Natural killer cell (primary cell): ENCODE data around the gene EEF1E1. TPM values are rescaled to one million over a fixed set of nuclear protein-coding genes. Genes with fewer than 3 reads are reported as not detected.

Source experiments
- ATAC-seq, 3 donors: fragments of 150-1000 bp in 2 of 3; fragments of 200-7000 bp in 1 of 3; cut with Tn5 transposase; 1 replicate in 1 of 3; 2 replicates in 2 of 3; pipeline ENCODE4 v1.10.0; 2021; ENCODE audit warnings: mild to moderate bottlenecking in 2 of 3, moderate library complexity in 2 of 3
- DNase-seq, 2 donors: peaks; one replicate each; pipeline versions ENCODE4 v3.0.0 to v3.0.0-alpha.2; 2013 to 2021; ENCODE audit warnings: mixed read lengths in 1 of 2
- H3K27ac ChIP-seq: one replicate; pipeline ENCODE4 v1.5.1; 2013; ENCODE audit warnings: mild to moderate bottlenecking, low read length
- H3K27me3 ChIP-seq: one replicate; pipeline ENCODE4 v1.6.1; 2013; ENCODE audit warnings: low read length; ENCODE audit not compliant: control insufficient read depth, insufficient read depth
- H3K36me3 ChIP-seq: one replicate; pipeline ENCODE4 v1.6.1; 2013; ENCODE audit warnings: low read length; ENCODE audit not compliant: control insufficient read depth, insufficient read depth
- H3K4me1 ChIP-seq: one replicate; pipeline ENCODE4 v1.6.1; 2013; ENCODE audit warnings: low read length; ENCODE audit not compliant: control insufficient read depth, insufficient read depth
- H3K4me3 ChIP-seq: one replicate; pipeline ENCODE4 v1.5.1; 2013; ENCODE audit warnings: low read length
- H3K9me3 ChIP-seq: one replicate; pipeline ENCODE4 v1.6.1; 2013; ENCODE audit warnings: low read length; ENCODE audit not compliant: control insufficient read depth, insufficient read depth
- H3K27ac Mint-ChIP-seq, 2 donors: one replicate each; pipeline ENCODE4 v1.8.0; 2022; ENCODE audit warnings: mild to moderate bottlenecking in 2 of 2, mixed read lengths in 2 of 2, moderate library complexity in 1 of 2
- H3K27me3 Mint-ChIP-seq, 2 donors: one replicate each; pipeline ENCODE4 v1.8.0; 2022; ENCODE audit warnings: low read depth in 2 of 2, mixed read lengths in 2 of 2
- H3K36me3 Mint-ChIP-seq: one replicate; pipeline ENCODE4 v1.8.0; 2022; ENCODE audit warnings: mixed read lengths
- H3K4me1 Mint-ChIP-seq, 2 donors: one replicate each; pipeline ENCODE4 v1.8.0; 2022; ENCODE audit warnings: mixed read lengths in 2 of 2
- H3K4me3 Mint-ChIP-seq: one replicate; pipeline ENCODE4 v1.8.0; 2022; ENCODE audit warnings: mild to moderate bottlenecking, moderate library complexity, mixed read lengths
- H3K9me3 Mint-ChIP-seq, 2 donors: one replicate each; pipeline ENCODE4 v1.8.0; 2022; ENCODE audit warnings: mixed read lengths in 2 of 2
- WGBS: methylation state at CpG from one replicate; pipeline ENCODE4 v1.1.7; 2013; ENCODE audit warnings: missing lambda C conversion rate; ENCODE audit not compliant: insufficient coverage; 5-methylcytosine and 5-hydroxymethylcytosine counted together
- intact Hi-C: fragments of 100-400 bp; cut with micrococcal nuclease; formaldehyde crosslinking; loops from one replicate; pipeline ENCODE4 v1.14.2; 2022
- total RNA-seq, 4 donors: library from RNA; stranded (reverse); fragments of 120-200 nt in 1 of 4; gene quantifications; one replicate each; pipeline versions ENCODE4 v1.2.3 to v1.2.4, GENCODE V29; 2013 to 2022
- TF ChIP-seq, protein P1 (sequence below): fragments of 200-600 bp; IDR thresholded peaks from one replicate; pipeline ENCODE4 v1.8.0; 2022; ENCODE audit warnings: antibody characterized with exemption

EEF1E1 gene
- total RNA-seq, 3 donors from 2014 or later (not counting 1 experiment from before 2014, with no cell fraction given): 9.6 to 13.8 (median 10.2) TPM

DNA sequence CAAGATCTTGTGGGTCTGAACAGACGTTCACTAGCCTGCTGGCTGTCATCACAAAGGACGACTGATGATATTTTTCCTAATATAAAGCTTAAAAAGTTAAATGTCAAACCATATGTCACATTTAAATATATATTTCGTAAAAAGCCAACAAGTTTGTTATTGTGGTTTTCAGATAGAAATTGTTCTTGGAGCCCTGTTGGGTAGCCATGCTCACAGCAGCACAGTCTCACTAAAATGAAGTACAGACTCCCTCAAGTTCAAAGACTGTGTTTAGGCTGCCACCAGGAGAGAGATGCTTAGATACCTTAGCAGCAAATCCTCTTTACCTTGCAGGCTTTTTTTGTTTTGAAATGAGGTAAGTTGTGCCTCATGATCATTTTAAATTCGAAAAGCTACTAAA lies 17.8 kb downstream of the EEF1E1 start:
- WGBS: 67% methylated on average over 2 of the region's 4 CpGs
- Mint-ChIP-seq H3K4me3 (no peak overlapping the region), H3K4me1 (peaks cover 6 to 14% of the 10 kb centered on the region in 2 donors), H3K36me3 (peaks cover 20% of the 10 kb centered on the region), H3K9me3 (no peaks in the 10 kb centered on the region), H3K27ac (no peak overlapping the region), H3K27me3 (no peaks in the 10 kb centered on the region)
- Histone ChIP-seq H3K27ac (no peak overlapping the region), H3K36me3 (peaks cover 34% of the 10 kb centered on the region), H3K4me1 (no peaks in the 10 kb centered on the region), H3K9me3 (no peaks in the 10 kb centered on the region), H3K27me3 (no peaks in the 10 kb centered on the region), H3K4me3 (no peak overlapping the region)
- DNase-seq (no peak), ATAC-seq (no peak)
- TF ChIP-seq, protein P1, sequence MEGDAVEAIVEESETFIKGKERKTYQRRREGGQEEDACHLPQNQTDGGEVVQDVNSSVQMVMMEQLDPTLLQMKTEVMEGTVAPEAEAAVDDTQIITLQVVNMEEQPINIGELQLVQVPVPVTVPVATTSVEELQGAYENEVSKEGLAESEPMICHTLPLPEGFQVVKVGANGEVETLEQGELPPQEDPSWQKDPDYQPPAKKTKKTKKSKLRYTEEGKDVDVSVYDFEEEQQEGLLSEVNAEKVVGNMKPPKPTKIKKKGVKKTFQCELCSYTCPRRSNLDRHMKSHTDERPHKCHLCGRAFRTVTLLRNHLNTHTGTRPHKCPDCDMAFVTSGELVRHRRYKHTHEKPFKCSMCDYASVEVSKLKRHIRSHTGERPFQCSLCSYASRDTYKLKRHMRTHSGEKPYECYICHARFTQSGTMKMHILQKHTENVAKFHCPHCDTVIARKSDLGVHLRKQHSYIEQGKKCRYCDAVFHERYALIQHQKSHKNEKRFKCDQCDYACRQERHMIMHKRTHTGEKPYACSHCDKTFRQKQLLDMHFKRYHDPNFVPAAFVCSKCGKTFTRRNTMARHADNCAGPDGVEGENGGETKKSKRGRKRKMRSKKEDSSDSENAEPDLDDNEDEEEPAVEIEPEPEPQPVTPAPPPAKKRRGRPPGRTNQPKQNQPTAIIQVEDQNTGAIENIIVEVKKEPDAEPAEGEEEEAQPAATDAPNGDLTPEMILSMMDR: no peak
- intact Hi-C loops: no loop called here

DNA sequence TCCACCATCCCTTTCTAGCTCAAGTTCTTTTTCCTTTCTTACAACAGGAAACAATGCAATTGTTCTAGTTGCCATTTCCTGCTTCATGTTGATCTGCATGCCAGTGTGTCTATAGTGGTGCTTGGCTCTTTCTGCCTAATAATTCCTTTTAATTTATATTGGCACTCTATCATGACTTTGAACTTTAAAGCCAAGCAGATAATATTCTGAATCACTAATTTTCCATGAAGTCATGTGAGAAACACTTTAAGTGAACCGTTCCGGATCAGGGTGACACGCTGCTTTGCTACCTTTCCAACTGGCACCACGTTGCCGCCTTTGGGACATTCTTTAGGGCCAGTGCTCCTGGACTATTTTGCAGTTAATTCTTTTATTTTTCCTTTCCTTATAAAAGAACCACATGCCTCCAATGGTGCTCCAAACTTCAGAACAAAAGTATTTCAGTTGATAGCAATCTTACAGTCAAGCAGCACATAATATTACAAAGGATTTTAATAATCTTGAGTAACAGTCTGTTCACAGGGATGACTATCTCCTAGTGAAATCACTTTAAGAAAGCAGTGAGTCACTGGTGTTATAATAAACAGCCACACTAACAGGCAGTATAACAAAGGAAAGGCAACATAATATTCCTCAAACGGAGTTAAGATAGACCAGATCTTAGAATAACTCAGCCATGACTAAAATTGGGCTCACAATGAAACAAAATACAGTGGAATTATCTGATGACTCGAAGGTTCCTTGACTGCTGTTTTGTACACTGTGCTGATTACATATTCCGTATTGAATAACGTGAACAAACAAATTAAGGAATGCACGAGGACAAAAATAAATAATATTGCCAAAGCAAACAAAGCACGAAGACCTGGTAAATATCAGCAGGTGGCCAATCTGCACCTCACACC lies 19.1 kb downstream of the EEF1E1 start:
- Histone ChIP-seq H3K27ac (no peak overlapping the region), H3K9me3 (no peaks in the 10 kb centered on the region), H3K4me1 (no peaks in the 10 kb centered on the region), H3K27me3 (no peaks in the 10 kb centered on the region), H3K4me3 (no peak overlapping the region), H3K36me3 (peaks cover 23% of the 10 kb centered on the region)
- no peaks in the 10 kb centered on the region for H3K27me3 Mint-ChIP-seq
- H3K4me3 Mint-ChIP-seq: no peak overlapping the region
- H3K9me3 Mint-ChIP-seq: no peaks in the 10 kb centered on the region
- H3K27ac Mint-ChIP-seq: no peak overlapping the region
- no peak for ATAC-seq
- H3K4me1 Mint-ChIP-seq: peaks cover 6 to 14% of the 10 kb centered on the region in 2 donors
- peaks cover 6% of the 10 kb centered on the region for H3K36me3 Mint-ChIP-seq
- intact Hi-C loops: no loop called here
- TF ChIP-seq, protein P1: no peak
- WGBS: 81% methylated on average over 11 of the region's 11 CpGs
- DNase-seq: no peak

DNA sequence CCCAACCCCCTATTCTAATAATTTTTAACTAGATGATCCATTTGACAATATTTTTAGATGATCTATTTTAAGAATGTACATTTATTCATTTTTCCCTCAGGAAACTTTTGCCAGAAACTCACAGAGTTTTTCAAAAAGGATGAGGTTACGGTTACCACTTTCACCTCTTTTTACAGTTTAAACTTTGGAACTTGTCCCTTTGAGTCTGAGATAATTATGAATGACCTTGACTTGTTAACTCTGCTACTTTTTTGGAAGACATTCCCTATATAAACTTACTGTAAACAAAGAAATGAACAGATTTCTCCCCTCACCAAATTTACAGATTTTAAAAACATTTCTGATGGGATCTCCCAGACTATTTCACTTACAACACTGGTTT lies 19.8 kb downstream of the EEF1E1 start:
- no peaks in the 10 kb centered on the region for H3K9me3 ChIP-seq
- no peak overlapping the region for H3K27ac Mint-ChIP-seq
- 100% methylated on average over 1 of the region's 1 CpG for WGBS
- no peaks in the 10 kb centered on the region for H3K27me3 Mint-ChIP-seq
- no peak overlapping the region for H3K27ac ChIP-seq
- DNase-seq (no peak), ATAC-seq (no peak)
- no peaks in the 10 kb centered on the region for H3K36me3 Mint-ChIP-seq
- TF ChIP-seq, protein P1: no peak
- H3K9me3 Mint-ChIP-seq: no peaks in the 10 kb centered on the region
- intact Hi-C loops: no loop called here
- H3K4me3 ChIP-seq: no peak overlapping the region
- no peak overlapping the region for H3K4me3 Mint-ChIP-seq
- H3K4me1 ChIP-seq: no peaks in the 10 kb centered on the region
- peaks cover 6 to 14% of the 10 kb centered on the region in 2 donors for H3K4me1 Mint-ChIP-seq
- H3K27me3 ChIP-seq: no peaks in the 10 kb centered on the region
- H3K36me3 ChIP-seq: peaks cover 17% of the 10 kb centered on the region
